ENCODE data around the gene LRSAM1.
"Not testable (repeated sequence)": the region's sequence is repeated elsewhere in the genome, so short reads cannot be mapped to it uniquely, and the experiment has no call there.

The LRSAM1 gene

GRCh38 chr9:127451858-127452656 lies 747 bp downstream of the LRSAM1 start:
- in situ Hi-C loops (cut with MboI; ENCODE audit: low pct_unique_long_range_greater_than_20kb, low sequenced_read_pairs): no loop called here
- peak; percentile 43 for DNase-seq

- in situ Hi-C loops (cut with MboI; ENCODE audit: low pct_unique_long_range_greater_than_20kb, low sequenced_read_pairs): no loop called here
- DNase-seq: no peak
These were observed 1.4 kb downstream of the LRSAM1 start for GRCh38 chr9:127452691-127453090.

GRCh38 chr9:127455324-127455992 lies 4.1 kb downstream of the LRSAM1 start:
- DNase-seq: peak; percentile 86
- in situ Hi-C loops (cut with MboI; ENCODE audit: low pct_unique_long_range_greater_than_20kb, low sequenced_read_pairs): no loop called here

- in situ Hi-C loops (cut with MboI; ENCODE audit: low pct_unique_long_range_greater_than_20kb, low sequenced_read_pairs): no loop called here
- no peak for DNase-seq
These were observed 6.0 kb downstream of the LRSAM1 start for GRCh38 chr9:127457191-127457878.

GRCh38 chr9:127458921-127459320 lies 7.6 kb downstream of the LRSAM1 start:
- DNase-seq: no peak
- in situ Hi-C loops (cut with MboI; ENCODE audit: low pct_unique_long_range_greater_than_20kb, low sequenced_read_pairs): no loop called here

GRCh38 chr9:127463382-127463781 lies 12.1 kb downstream of the LRSAM1 start:
- DNase-seq: no peak
- in situ Hi-C loops (cut with MboI; ENCODE audit: low pct_unique_long_range_greater_than_20kb, low sequenced_read_pairs): no loop called here

GRCh38 chr9:127463911-127464310 lies 12.6 kb downstream of the LRSAM1 start:
- no peak for DNase-seq
- in situ Hi-C loops (cut with MboI; ENCODE audit: low pct_unique_long_range_greater_than_20kb, low sequenced_read_pairs): no loop called here

- peak; percentile 46 for DNase-seq
- in situ Hi-C loops (cut with MboI; ENCODE audit: low pct_unique_long_range_greater_than_20kb, low sequenced_read_pairs): not testable (repeated sequence)
These were observed 15.2 kb downstream of the LRSAM1 start for GRCh38 chr9:127466407-127466917.

GRCh38 chr9:127467621-127468020 lies 16.3 kb downstream of the LRSAM1 start:
- no peak for DNase-seq
- in situ Hi-C loops (cut with MboI; ENCODE audit: low pct_unique_long_range_greater_than_20kb, low sequenced_read_pairs): no loop called here

- in situ Hi-C loops (cut with MboI; ENCODE audit: low pct_unique_long_range_greater_than_20kb, low sequenced_read_pairs): no loop called here
- DNase-seq: no peak
These were observed 19.4 kb downstream of the LRSAM1 start for GRCh38 chr9:127470662-127471061.

- in situ Hi-C loops (cut with MboI; ENCODE audit: low pct_unique_long_range_greater_than_20kb, low sequenced_read_pairs): no loop called here
- no peak for DNase-seq
These were observed 22.2 kb downstream of the LRSAM1 start for GRCh38 chr9:127473501-127473900.

GRCh38 chr9:127473932-127474331 lies 22.6 kb downstream of the LRSAM1 start:
- DNase-seq: no peak
- in situ Hi-C loops (cut with MboI; ENCODE audit: low pct_unique_long_range_greater_than_20kb, low sequenced_read_pairs): no loop called here

GRCh38 chr9:127474592-127474991 lies 23.3 kb downstream of the LRSAM1 start:
- in situ Hi-C loops (cut with MboI; ENCODE audit: low pct_unique_long_range_greater_than_20kb, low sequenced_read_pairs): no loop called here
- DNase-seq: no peak

- DNase-seq: no peak
- in situ Hi-C loops (cut with MboI; ENCODE audit: low pct_unique_long_range_greater_than_20kb, low sequenced_read_pairs): no loop called here
These were observed 28.3 kb downstream of the LRSAM1 start for GRCh38 chr9:127479507-127480081.

- in situ Hi-C loops (cut with MboI; ENCODE audit: low pct_unique_long_range_greater_than_20kb, low sequenced_read_pairs): no loop called here
These were observed 31.4 kb downstream of the LRSAM1 start for GRCh38 chr9:127482662-127483061.

GRCh38 chr9:127485995-127486394 lies 34.7 kb downstream of the LRSAM1 start:
- in situ Hi-C loops (cut with MboI; ENCODE audit: low pct_unique_long_range_greater_than_20kb, low sequenced_read_pairs): no loop called here
- DNase-seq: no peak

More at GRCh38 chr9:127482662-127483061, 31.4 kb downstream of the LRSAM1 start:
- no peak for DNase-seq

GRCh38 chr9:127488946-127489345 lies 37.6 kb downstream of the LRSAM1 start:
- in situ Hi-C loops (cut with MboI; ENCODE audit: low pct_unique_long_range_greater_than_20kb, low sequenced_read_pairs): no loop called here

GRCh38 chr9:127489471-127490115 lies 38.3 kb downstream of the LRSAM1 start:
- in situ Hi-C loops (cut with MboI; ENCODE audit: low pct_unique_long_range_greater_than_20kb, low sequenced_read_pairs): no loop called here
- DNase-seq: no peak

More at GRCh38 chr9:127488946-127489345, 37.6 kb downstream of the LRSAM1 start:
- DNase-seq: no peak

All from KBM-7 (cell line).